A673 (cell line): Measurements from ENCODE around the gene ZNF564. TPM values are rescaled to one million over a fixed set of nuclear protein-coding genes. Genes with fewer than 3 reads are reported as not detected.

ENCODE experiments used
- Bru-seq: library from RNA; stranded (reverse); fragments of 400-500 nt; gene quantifications from one replicate; lab custom pipeline; 2021; lab: Mats Ljungman, UMichigan
- BruChase-seq, 2 experiments: library from RNA; stranded (reverse); fragments of 400-500 nt; gene quantifications; one replicate each; lab custom pipeline; 2021; lab: Mats Ljungman, UMichigan
- BruUV-seq: library from RNA; stranded (reverse); fragments of 400-500 nt; replicated peaks from 2 replicates; lab custom pipeline; 2021; lab: Mats Ljungman, UMichigan
- CTCF ChIA-PET: fragments of 300-600 bp; sonication (Branson Sonifier 250); formaldehyde crosslinking; loops from one replicate; lab custom pipeline; 2022; ENCODE audit warnings: antibody characterized with exemption; lab: Charles Lee
- POLR2A ChIA-PET: fragments of 300-600 bp; sonication (Branson Sonifier 250); formaldehyde crosslinking; loops from one replicate; lab custom pipeline; 2022; ENCODE audit warnings: antibody characterized with exemption; ENCODE audit not compliant: low non-redundant PET; lab: Charles Lee
- DNase-seq: peaks from one replicate; pipeline ENCODE4 v3.0.0-alpha.2; 2015; ENCODE audit warnings: low spot score
- H3K27ac ChIP-seq: fragments of 200-600 bp; sonication (generic); 2 replicates; pipeline ENCODE4 v1.5.1; 2016; ENCODE audit warnings: mixed run types, low read depth, mild to moderate bottlenecking, mixed read lengths, antibody characterized with exemption, low read length; ENCODE audit not compliant: poor library complexity, severe bottlenecking
- H3K27me3 ChIP-seq: fragments of 200-600 bp; sonication (generic); replicated peaks from 2 replicates; pipeline ENCODE4 v1.6.1; 2017; ENCODE audit warnings: mixed run types, low read depth, mild to moderate bottlenecking, mixed read lengths, antibody characterized with exemption, low read length; ENCODE audit not compliant: insufficient read depth, poor library complexity
- H3K36me3 ChIP-seq: fragments of 200-600 bp; sonication (generic); 2 replicates; pipeline ENCODE4 v1.6.1; 2016; ENCODE audit warnings: mixed run types, mild to moderate bottlenecking, mixed read lengths, antibody characterized with exemption, low read length; ENCODE audit not compliant: insufficient read depth, poor library complexity, severe bottlenecking
- H3K4me1 ChIP-seq: fragments of 200-600 bp; sonication (generic); 2 replicates; pipeline ENCODE4 v1.6.1; 2017; ENCODE audit warnings: mixed run types, mild to moderate bottlenecking, mixed read lengths, antibody characterized with exemption, low read length; ENCODE audit not compliant: insufficient read depth, poor library complexity, severe bottlenecking
- H3K4me3 ChIP-seq: fragments of 200-600 bp; sonication (generic); 2 replicates; pipeline ENCODE4 v1.5.1; 2016; ENCODE audit warnings: low read depth, mixed run types, mild to moderate bottlenecking, mixed read lengths, low read length; ENCODE audit not compliant: poor library complexity, severe bottlenecking
- H3K9me3 ChIP-seq: fragments of 200-600 bp; sonication (generic); 2 replicates; pipeline ENCODE4 v1.6.1; 2016; ENCODE audit warnings: mixed run types, low read depth, mild to moderate bottlenecking, mixed read lengths, antibody characterized with exemption, low read length; ENCODE audit not compliant: poor library complexity, severe bottlenecking
- EZH2 ChIP-seq: fragments of 200-600 bp; sonication (generic); IDR thresholded peaks from 2 replicates; pipeline ENCODE4 v1.6.1; 2017; ENCODE audit warnings: borderline replicate concordance, low read depth, mild to moderate bottlenecking, mixed read lengths, antibody characterized with exemption, low read length; ENCODE audit not compliant: poor library complexity, severe bottlenecking
- intact Hi-C: fragments of 100-400 bp; cut with micrococcal nuclease; formaldehyde crosslinking; loops from one replicate; pipeline ENCODE4 v1.10.0; 2022; ENCODE audit not compliant: unreplicated experiment
- long read RNA-seq: library from polyadenylated mRNA; stranded (forward); transcript quantifications from one replicate; pipeline ENCODE4 v2.0.0, GENCODE V29; 2022
- total RNA-seq: library from RNA; stranded (reverse); gene quantifications from 2 replicates; pipeline ENCODE4 v1.2.3, GENCODE V29; 2021
- TF ChIP-seq, protein P1 (sequence below): fragments of 300-800, 200-600 bp; sonication (generic); conservative IDR thresholded peaks from 2 replicates; pipeline ENCODE4 v1.5.1; 2017; ENCODE audit warnings: low read depth, mild to moderate bottlenecking, antibody characterized with exemption, low read length, moderate library complexity, mixed read lengths

Gene ZNF564
- total RNA-seq = 6.3 and 7.9 TPM in 2 replicates
- percentile 86 among the genes with signal in this experiment for Bru-seq, nascent RNA
- percentile 77 among the genes with signal in this experiment for BruChase-seq, experiment 1, labeled RNA remaining after a 2-hour chase
- BruChase-seq, experiment 2, labeled RNA remaining after a 6-hour chase = percentile 89 among the genes with signal in this experiment
- long read RNA-seq, transcript ZNF564-201 (4 exons, 2,935 nt) = major isoform, 9 of 12 reads
- long read RNA-seq, partial matches to known transcripts = 0 of 12 reads
- long read RNA-seq, other reads (novel, unspliced or antisense) = 3 of 12 reads

- POLR2A ChIA-PET = interaction anchor here (0.5 kb wide), 1 partner anchor 11 kb away, joined by 3 read pairs; no protein-coding TSS in a partner anchor
- Histone ChIP-seq H3K27me3 (no peaks in the 10 kb centered on the region), H3K4me1 (no peaks in the 10 kb centered on the region), H3K4me3 (peak within 1 kb of the TSS; percentile 85), H3K36me3 (peaks cover 13% of the 10 kb centered on the region), H3K27ac (peak within 1 kb of the TSS; percentile 88), H3K9me3 (no peaks in the 10 kb centered on the region)
- peak; percentile 99 for DNase-seq
- TF ChIP-seq, protein P1, sequence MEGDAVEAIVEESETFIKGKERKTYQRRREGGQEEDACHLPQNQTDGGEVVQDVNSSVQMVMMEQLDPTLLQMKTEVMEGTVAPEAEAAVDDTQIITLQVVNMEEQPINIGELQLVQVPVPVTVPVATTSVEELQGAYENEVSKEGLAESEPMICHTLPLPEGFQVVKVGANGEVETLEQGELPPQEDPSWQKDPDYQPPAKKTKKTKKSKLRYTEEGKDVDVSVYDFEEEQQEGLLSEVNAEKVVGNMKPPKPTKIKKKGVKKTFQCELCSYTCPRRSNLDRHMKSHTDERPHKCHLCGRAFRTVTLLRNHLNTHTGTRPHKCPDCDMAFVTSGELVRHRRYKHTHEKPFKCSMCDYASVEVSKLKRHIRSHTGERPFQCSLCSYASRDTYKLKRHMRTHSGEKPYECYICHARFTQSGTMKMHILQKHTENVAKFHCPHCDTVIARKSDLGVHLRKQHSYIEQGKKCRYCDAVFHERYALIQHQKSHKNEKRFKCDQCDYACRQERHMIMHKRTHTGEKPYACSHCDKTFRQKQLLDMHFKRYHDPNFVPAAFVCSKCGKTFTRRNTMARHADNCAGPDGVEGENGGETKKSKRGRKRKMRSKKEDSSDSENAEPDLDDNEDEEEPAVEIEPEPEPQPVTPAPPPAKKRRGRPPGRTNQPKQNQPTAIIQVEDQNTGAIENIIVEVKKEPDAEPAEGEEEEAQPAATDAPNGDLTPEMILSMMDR = no peak
- no peak for TF ChIP-seq EZH2
- BruUV-seq = TSS peak; percentile 61
- intact Hi-C loops = no loop called here
- CTCF ChIA-PET = interaction anchor here (0.7 kb wide), 1 partner anchor 362 kb away, joined by 4 read pairs; no protein-coding TSS in a partner anchor
Observed at GRCh38 chr19:12551060-12551832, at the start of gene ZNF564. Gene ZNF564 (minus strand): TSS chr19:12551482. CDS start chr19:12551332, 150 bp downstream.

- POLR2A ChIA-PET = no interaction called here
- Histone ChIP-seq H3K9me3 (no peaks in the 10 kb centered on the region), H3K36me3 (no peaks in the 10 kb centered on the region), H3K27ac (no peak overlapping the region), H3K4me1 (no peaks in the 10 kb centered on the region), H3K27me3 (no peaks in the 10 kb centered on the region), H3K4me3 (no peak overlapping the region)
- no peak for DNase-seq
- intact Hi-C loops = no loop called here
- TF ChIP-seq, protein P1 = no peak
- no peak for TF ChIP-seq EZH2
- CTCF ChIA-PET = no interaction called here
- no TSS peak for BruUV-seq
Observed at GRCh38 chr19:12597594-12597993, 46.3 kb upstream of the ZNF564 start.

GRCh38 chr19:12596927-12597548, 45.8 kb upstream of the ZNF564 start:
- DNase-seq = no peak
- Histone ChIP-seq H3K4me3 (no peak overlapping the region), H3K36me3 (no peaks in the 10 kb centered on the region), H3K9me3 (no peaks in the 10 kb centered on the region), H3K27ac (no peak overlapping the region), H3K27me3 (no peaks in the 10 kb centered on the region), H3K4me1 (no peaks in the 10 kb centered on the region)
- ChIA-PET POLR2A (no interaction called here), CTCF (no interaction called here)
- intact Hi-C loops = no loop called here
- TF ChIP-seq, protein P1 = no peak
- TF ChIP-seq EZH2 = no peak
- no TSS peak for BruUV-seq
